HUES48 (cell line): Measurements from ENCODE around the gene DHCR24.
"Not testable (repeated sequence)": the region's sequence is repeated elsewhere in the genome, so short reads cannot be mapped to it uniquely, and the experiment has no call there.

ENCODE experiments used
- H3K27ac ChIP-seq: one replicate; pipeline ENCODE4 v1.7.0; 2013; ENCODE audit warnings: low read depth, low read length, inconsistent platforms
- H3K27me3 ChIP-seq: 2 replicates; pipeline ENCODE4 v1.6.1; 2013; ENCODE audit warnings: mild to moderate bottlenecking, low read length; ENCODE audit not compliant: control insufficient read depth, insufficient read depth
- H3K36me3 ChIP-seq: 2 replicates; pipeline ENCODE4 v1.6.1; 2013; ENCODE audit warnings: low read length; ENCODE audit not compliant: control insufficient read depth, insufficient read depth
- H3K4me1 ChIP-seq: 2 replicates; pipeline ENCODE4 v1.6.1; 2013; ENCODE audit warnings: mild to moderate bottlenecking, low read length; ENCODE audit not compliant: control insufficient read depth, insufficient read depth
- H3K4me3 ChIP-seq: 2 replicates; pipeline ENCODE4 v1.5.1; 2013; ENCODE audit warnings: mild to moderate bottlenecking, low read depth, low read length
- H3K9ac ChIP-seq: 2 replicates; pipeline ENCODE4 v1.6.1; 2013; ENCODE audit warnings: mild to moderate bottlenecking, low read depth, low read length, moderate library complexity
- H3K9me3 ChIP-seq: 2 replicates; pipeline ENCODE4 v1.6.1; 2013; ENCODE audit warnings: low read length; ENCODE audit not compliant: control insufficient read depth, insufficient read depth

Gene DHCR24

DNA sequence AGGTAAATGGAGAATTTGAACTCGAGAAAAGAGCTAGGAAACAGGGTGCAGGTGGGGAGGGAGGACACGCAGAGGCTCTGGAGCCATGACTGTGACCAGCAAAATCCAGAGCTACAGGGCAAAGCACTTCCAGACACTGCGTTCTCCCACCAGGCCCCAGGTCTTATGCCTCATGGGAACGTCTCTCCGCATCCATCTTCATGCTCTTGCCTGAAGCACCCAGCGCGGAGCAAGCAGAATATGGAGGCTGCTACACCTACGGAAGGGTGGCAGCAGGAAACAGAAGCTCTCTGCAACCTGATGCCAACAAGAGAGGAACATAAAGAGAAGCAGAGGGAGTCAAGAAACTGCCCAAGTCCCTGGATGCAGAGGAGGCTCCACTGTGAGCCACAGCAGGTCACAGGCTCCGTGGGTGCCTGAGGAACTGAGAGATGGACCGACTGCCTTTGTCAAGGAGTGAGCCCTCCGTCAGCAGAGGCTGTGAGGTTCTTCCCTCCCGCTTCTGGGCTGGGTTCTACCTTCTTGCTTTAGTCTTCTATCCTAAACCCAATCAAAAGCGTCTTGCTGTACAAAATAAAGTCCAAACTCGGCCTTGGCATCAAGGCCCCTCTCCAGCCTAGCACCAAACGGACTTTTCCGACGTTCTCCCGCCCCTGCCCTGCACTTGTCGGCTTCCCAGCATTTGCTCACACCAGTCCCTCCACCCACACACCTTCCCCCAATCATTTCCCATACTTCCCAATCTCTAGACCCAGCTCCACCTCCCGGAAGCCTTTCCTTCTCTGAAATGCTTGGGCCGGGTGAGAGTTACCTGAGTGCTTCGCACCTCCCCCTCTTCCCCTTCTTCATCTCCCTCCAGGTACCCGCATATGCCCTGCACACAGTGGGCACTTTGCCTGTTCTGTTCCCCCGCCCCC is 930 bp downstream of the DHCR24 start:
- no peaks in the 10 kb centered on the region for H3K27me3 ChIP-seq
- H3K9me3 ChIP-seq: no peaks in the 10 kb centered on the region
- H3K36me3 ChIP-seq: peaks cover 49% of the 10 kb centered on the region
- H3K9ac ChIP-seq: peak overlapping the region; percentile 36
- no peak overlapping the region for H3K27ac ChIP-seq
- peaks cover 30% of the 10 kb centered on the region for H3K4me1 ChIP-seq
- H3K4me3 ChIP-seq: peak overlapping the region; percentile 98

GRCh38 chr1:54885237-54885679 is 1.7 kb downstream of the DHCR24 start:
- Histone ChIP-seq H3K36me3 (peaks cover 57% of the 10 kb centered on the region), H3K4me1 (peaks cover 30% of the 10 kb centered on the region), H3K9me3 (no peaks in the 10 kb centered on the region), H3K4me3 (peak overlapping the region; percentile 98), H3K9ac (no peak overlapping the region), H3K27me3 (no peaks in the 10 kb centered on the region), H3K27ac (no peak overlapping the region)

GRCh38 chr1:54884768-54885167 is 2.2 kb downstream of the DHCR24 start:
- peak overlapping the region; percentile 98 for H3K4me3 ChIP-seq
- peaks cover 62% of the 10 kb centered on the region for H3K36me3 ChIP-seq
- no peak overlapping the region for H3K27ac ChIP-seq
- H3K9ac ChIP-seq: no peak overlapping the region
- H3K27me3 ChIP-seq: no peaks in the 10 kb centered on the region
- no peaks in the 10 kb centered on the region for H3K9me3 ChIP-seq
- peaks cover 30% of the 10 kb centered on the region for H3K4me1 ChIP-seq

GRCh38 chr1:54884135-54884586 is 2.8 kb downstream of the DHCR24 start:
- Histone ChIP-seq H3K4me3 (no peak overlapping the region), H3K36me3 (peaks cover 68% of the 10 kb centered on the region), H3K9ac (no peak overlapping the region), H3K4me1 (peaks cover 30% of the 10 kb centered on the region), H3K9me3 (no peaks in the 10 kb centered on the region), H3K27ac (no peak overlapping the region), H3K27me3 (no peaks in the 10 kb centered on the region)

DNA sequence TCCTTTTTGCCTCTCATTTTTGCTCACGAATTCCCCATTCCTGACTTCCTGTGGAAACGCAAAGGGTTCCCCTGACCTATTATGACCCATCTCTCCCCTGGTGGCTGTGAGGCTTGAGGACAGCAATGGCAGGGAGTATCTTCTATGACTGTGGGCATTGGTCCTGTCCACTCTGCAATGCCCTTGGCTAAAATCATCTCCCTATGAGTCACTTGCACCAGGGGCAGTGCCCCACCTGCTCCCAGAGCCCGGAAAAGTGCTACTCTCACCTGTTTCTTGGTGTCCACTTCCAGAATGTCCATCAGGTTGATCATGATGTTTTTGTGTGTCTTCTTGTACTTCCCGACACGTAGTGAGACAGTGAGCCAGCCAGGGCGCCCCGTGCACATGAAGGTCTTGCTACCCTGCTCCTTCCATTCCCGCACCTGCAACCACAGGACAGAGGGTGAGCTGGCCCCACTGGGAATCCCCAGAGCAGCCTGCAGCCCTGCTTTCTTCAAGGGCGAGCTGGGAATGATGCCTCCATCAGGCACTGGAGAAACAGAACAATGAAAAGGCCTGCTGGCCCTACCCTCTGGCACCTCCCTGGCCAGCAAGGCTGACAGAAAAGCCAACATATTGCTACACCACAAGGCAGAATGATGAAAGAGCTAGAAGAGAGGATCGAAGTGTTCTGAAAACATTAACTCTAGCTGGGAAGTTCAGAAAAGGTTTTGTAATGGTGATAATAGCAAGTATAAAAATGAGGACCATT is 3.5 kb downstream of the DHCR24 start:
- no peaks in the 10 kb centered on the region for H3K27me3 ChIP-seq
- H3K4me3 ChIP-seq: no peak overlapping the region
- H3K4me1 ChIP-seq: peaks cover 29% of the 10 kb centered on the region
- H3K9ac ChIP-seq: no peak overlapping the region
- H3K9me3 ChIP-seq: no peaks in the 10 kb centered on the region
- H3K27ac ChIP-seq: no peak overlapping the region
- peaks cover 74% of the 10 kb centered on the region for H3K36me3 ChIP-seq

DNA sequence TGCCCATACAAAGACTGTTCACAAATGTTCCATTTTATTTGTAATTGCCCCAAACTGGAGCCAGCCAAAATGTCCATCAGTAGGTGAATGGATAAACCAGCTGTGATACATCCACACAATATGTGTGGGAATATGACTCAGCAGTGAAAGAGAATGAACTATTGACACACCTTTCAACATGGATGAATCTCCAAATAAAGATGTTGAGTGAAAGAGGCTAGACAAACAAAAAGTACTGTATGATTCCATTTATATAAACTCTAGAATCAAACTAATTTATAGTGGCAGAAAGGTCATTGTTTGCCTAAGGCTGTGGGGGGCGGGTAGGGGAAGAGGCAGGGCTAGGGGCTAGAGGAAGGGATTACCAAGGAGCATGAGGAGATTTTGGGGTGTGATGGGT is 4.5 kb downstream of the DHCR24 start:
- Histone ChIP-seq H3K4me3 (no peak overlapping the region), H3K4me1 (peaks cover 21% of the 10 kb centered on the region), H3K27me3 (no peaks in the 10 kb centered on the region), H3K27ac (no peak overlapping the region), H3K9ac (no peak overlapping the region), H3K9me3 (no peaks in the 10 kb centered on the region), H3K36me3 (peaks cover 80% of the 10 kb centered on the region)

GRCh38 chr1:54881604-54882003 is 5.4 kb downstream of the DHCR24 start:
- not testable (repeated sequence) for H3K27ac ChIP-seq, H3K4me3 ChIP-seq, H3K27me3 ChIP-seq, H3K9me3 ChIP-seq, H3K9ac ChIP-seq
- Histone ChIP-seq H3K36me3 (peaks cover 89% of the 10 kb centered on the region), H3K4me1 (peaks cover 24% of the 10 kb centered on the region)

DNA sequence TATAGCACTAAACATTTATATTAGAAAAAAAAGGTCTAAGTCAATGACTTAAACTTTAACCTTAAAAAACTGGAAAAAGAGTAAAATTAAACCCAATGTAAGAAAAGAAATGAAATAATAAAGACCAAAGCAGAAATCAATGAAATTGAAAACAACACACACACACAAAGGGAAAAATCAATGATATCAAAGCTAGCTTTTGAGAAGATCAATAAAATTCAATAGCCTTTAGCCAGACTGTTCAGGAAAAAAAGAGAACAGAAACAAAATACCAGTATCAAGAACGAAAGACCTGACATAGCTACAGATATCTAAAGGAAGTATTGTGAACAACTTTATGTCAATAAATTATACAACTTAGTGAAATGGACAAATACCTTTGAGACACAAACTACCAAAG is 7.1 kb downstream of the DHCR24 start:
- peaks cover 95% of the 10 kb centered on the region for H3K36me3 ChIP-seq
- no peak overlapping the region for H3K27ac ChIP-seq
- H3K4me3 ChIP-seq: no peak overlapping the region
- peaks cover 11% of the 10 kb centered on the region; the same call in 1 of the 2 replicates for H3K4me1 ChIP-seq
- no peaks in the 10 kb centered on the region for H3K27me3 ChIP-seq
- H3K9ac ChIP-seq: no peak overlapping the region
- no peaks in the 10 kb centered on the region for H3K9me3 ChIP-seq

- no peak overlapping the region for H3K27ac ChIP-seq
- no peak overlapping the region for H3K4me3 ChIP-seq
- peaks cover 95% of the 10 kb centered on the region for H3K36me3 ChIP-seq
- peaks cover 4% of the 10 kb centered on the region; the same call in 1 of the 2 replicates for H3K4me1 ChIP-seq
- no peak overlapping the region for H3K9ac ChIP-seq
- H3K27me3 ChIP-seq: no peaks in the 10 kb centered on the region
- no peaks in the 10 kb centered on the region for H3K9me3 ChIP-seq
Observed at GRCh38 chr1:54876814-54877213, 10.2 kb downstream of the DHCR24 start.

- Histone ChIP-seq H3K9me3 (no peaks in the 10 kb centered on the region), H3K4me3 (no peak overlapping the region), H3K27me3 (no peaks in the 10 kb centered on the region), H3K4me1 (peaks cover 4% of the 10 kb centered on the region; the same call in 1 of the 2 replicates), H3K9ac (no peak overlapping the region), H3K27ac (no peak overlapping the region), H3K36me3 (peaks cover 96% of the 10 kb centered on the region)
Observed at GRCh38 chr1:54875000-54875399, 12.0 kb downstream of the DHCR24 start.
